Measurements from ENCODE around the gene GGCX. TPM values are rescaled to one million over a fixed set of nuclear protein-coding genes. Genes with fewer than 3 reads are reported as not detected.

The GGCX gene
- total and polyA plus RNA-seq, 2 donors: 26.4 to 42.3 TPM

- DNase-seq (ENCODE audit: extremely low spot score): no peak
- Histone ChIP-seq H3K4me3 (ENCODE audit: low read depth, low read length) (no peak overlapping the region), H3K36me3 (ENCODE audit: insufficient read depth) (no peaks in the 10 kb centered on the region), H3K4me1 (ENCODE audit: insufficient read depth) (peaks cover 2% of the 10 kb centered on the region), H3K27ac (ENCODE audit: low read depth) (no peak overlapping the region)
- 79% methylated on average over 6 of the region's 6 CpGs for WGBS
Measured at GRCh38 chr2:85522090-85522647, 39.1 kb downstream of the GGCX start.

- H3K27ac ChIP-seq (ENCODE audit: low read depth): peak overlapping the region; percentile 70
- WGBS: 64% methylated on average over 8 of the region's 8 CpGs
Measured at GRCh38 chr2:85516653-85517389, 44.5 kb downstream of the GGCX start.

GRCh38 chr2:85514323-85514722 lies 47.0 kb downstream of the GGCX start:
- Histone ChIP-seq H3K4me3 (ENCODE audit: low read depth, low read length) (no peak overlapping the region), H3K36me3 (ENCODE audit: insufficient read depth) (no peaks in the 10 kb centered on the region), H3K4me1 (ENCODE audit: insufficient read depth) (no peaks in the 10 kb centered on the region), H3K27ac (ENCODE audit: low read depth) (no peak overlapping the region)
- no peak for DNase-seq (ENCODE audit: extremely low spot score)
- WGBS: 56% methylated on average over 6 of the region's 6 CpGs

More at GRCh38 chr2:85516653-85517389, 44.5 kb downstream of the GGCX start:
- DNase-seq (ENCODE audit: extremely low spot score): no peak
- no peaks in the 10 kb centered on the region for H3K4me1 ChIP-seq (ENCODE audit: insufficient read depth)
- no peaks in the 10 kb centered on the region for H3K36me3 ChIP-seq (ENCODE audit: insufficient read depth)
- no peak overlapping the region for H3K4me3 ChIP-seq (ENCODE audit: low read depth, low read length)

- WGBS: 46% methylated on average over 6 of the region's 6 CpGs
- no peaks in the 10 kb centered on the region for H3K36me3 ChIP-seq (ENCODE audit: insufficient read depth)
Measured at GRCh38 chr2:85511008-85511811, 50.1 kb downstream of the GGCX start.

GRCh38 chr2:85506768-85507181 lies 54.5 kb downstream of the GGCX start:
- 31% methylated on average over 7 of the region's 7 CpGs for WGBS
- Histone ChIP-seq H3K27ac (ENCODE audit: low read depth) (peak overlapping the region; percentile 58), H3K4me3 (ENCODE audit: low read depth, low read length) (no peak overlapping the region), H3K36me3 (ENCODE audit: insufficient read depth) (no peaks in the 10 kb centered on the region), H3K4me1 (ENCODE audit: insufficient read depth) (no peaks in the 10 kb centered on the region)
- no peak for DNase-seq (ENCODE audit: extremely low spot score)

More at GRCh38 chr2:85511008-85511811, 50.1 kb downstream of the GGCX start:
- no peak overlapping the region for H3K4me3 ChIP-seq (ENCODE audit: low read depth, low read length)
- H3K4me1 ChIP-seq (ENCODE audit: insufficient read depth): no peaks in the 10 kb centered on the region
- H3K27ac ChIP-seq (ENCODE audit: low read depth): no peak overlapping the region
- no peak for DNase-seq (ENCODE audit: extremely low spot score)

GRCh38 chr2:85505551-85506238 lies 55.6 kb downstream of the GGCX start:
- 90% methylated on average over 10 of the region's 10 CpGs for WGBS
- no peaks in the 10 kb centered on the region for H3K36me3 ChIP-seq (ENCODE audit: insufficient read depth)
- H3K4me1 ChIP-seq (ENCODE audit: insufficient read depth): no peaks in the 10 kb centered on the region
- peak overlapping the region; percentile 33 for H3K27ac ChIP-seq (ENCODE audit: low read depth)
- H3K4me3 ChIP-seq (ENCODE audit: low read depth, low read length): no peak overlapping the region
- DNase-seq (ENCODE audit: extremely low spot score): no peak

GRCh38 chr2:85504778-85505261 lies 56.5 kb downstream of the GGCX start:
- Histone ChIP-seq H3K27ac (ENCODE audit: low read depth) (no peak overlapping the region), H3K36me3 (ENCODE audit: insufficient read depth) (no peaks in the 10 kb centered on the region), H3K4me1 (ENCODE audit: insufficient read depth) (no peaks in the 10 kb centered on the region), H3K4me3 (ENCODE audit: low read depth, low read length) (no peak overlapping the region)
- 46% methylated on average over 3 of the region's 3 CpGs for WGBS
- no peak for DNase-seq (ENCODE audit: extremely low spot score)

- H3K4me1 ChIP-seq (ENCODE audit: insufficient read depth): no peaks in the 10 kb centered on the region
- H3K27ac ChIP-seq (ENCODE audit: low read depth): no peak overlapping the region
- DNase-seq (ENCODE audit: extremely low spot score): no peak
- no peak overlapping the region for H3K4me3 ChIP-seq (ENCODE audit: low read depth, low read length)
- H3K36me3 ChIP-seq (ENCODE audit: insufficient read depth): no peaks in the 10 kb centered on the region
- 75% methylated on average over 18 of the region's 18 CpGs for WGBS
Measured at GRCh38 chr2:85503851-85504777, 57.2 kb downstream of the GGCX start.

GRCh38 chr2:85503168-85503850 lies 58.0 kb downstream of the GGCX start:
- DNase-seq (ENCODE audit: extremely low spot score): no peak
- Histone ChIP-seq H3K27ac (ENCODE audit: low read depth) (no peak overlapping the region), H3K4me1 (ENCODE audit: insufficient read depth) (no peaks in the 10 kb centered on the region), H3K4me3 (ENCODE audit: low read depth, low read length) (no peak overlapping the region), H3K36me3 (ENCODE audit: insufficient read depth) (no peaks in the 10 kb centered on the region)
- 83% methylated on average over 17 of the region's 17 CpGs for WGBS

- Histone ChIP-seq H3K27ac (ENCODE audit: low read depth) (no peak overlapping the region), H3K4me1 (ENCODE audit: insufficient read depth) (no peaks in the 10 kb centered on the region), H3K36me3 (ENCODE audit: insufficient read depth) (no peaks in the 10 kb centered on the region), H3K4me3 (ENCODE audit: low read depth, low read length) (no peak overlapping the region)
- no peak for DNase-seq (ENCODE audit: extremely low spot score)
- 78% methylated on average over 3 of the region's 3 CpGs for WGBS
Measured at GRCh38 chr2:85502720-85503119, 58.6 kb downstream of the GGCX start.

- Histone ChIP-seq H3K27ac (ENCODE audit: low read depth) (no peak overlapping the region), H3K4me3 (ENCODE audit: low read depth, low read length) (no peak overlapping the region), H3K4me1 (ENCODE audit: insufficient read depth) (no peaks in the 10 kb centered on the region), H3K36me3 (ENCODE audit: insufficient read depth) (no peaks in the 10 kb centered on the region)
- no peak for DNase-seq (ENCODE audit: extremely low spot score)
- 72% methylated on average over 3 of the region's 3 CpGs for WGBS
Measured at GRCh38 chr2:85501248-85501647, 60.0 kb downstream of the GGCX start.

- 80% methylated on average over 4 of the region's 4 CpGs for WGBS
- H3K4me1 ChIP-seq (ENCODE audit: insufficient read depth): no peaks in the 10 kb centered on the region
- no peak overlapping the region for H3K4me3 ChIP-seq (ENCODE audit: low read depth, low read length)
- DNase-seq (ENCODE audit: extremely low spot score): no peak
- no peaks in the 10 kb centered on the region for H3K36me3 ChIP-seq (ENCODE audit: insufficient read depth)
- no peak overlapping the region for H3K27ac ChIP-seq (ENCODE audit: low read depth)
Measured at GRCh38 chr2:85497944-85498630, 63.2 kb downstream of the GGCX start.
